ENCODE results near the gene ROR2.

GRCh38 chr9:91716239-91716638 lies 233.8 kb downstream of the ROR2 start:
- TF ChIP-seq, protein P1, sequence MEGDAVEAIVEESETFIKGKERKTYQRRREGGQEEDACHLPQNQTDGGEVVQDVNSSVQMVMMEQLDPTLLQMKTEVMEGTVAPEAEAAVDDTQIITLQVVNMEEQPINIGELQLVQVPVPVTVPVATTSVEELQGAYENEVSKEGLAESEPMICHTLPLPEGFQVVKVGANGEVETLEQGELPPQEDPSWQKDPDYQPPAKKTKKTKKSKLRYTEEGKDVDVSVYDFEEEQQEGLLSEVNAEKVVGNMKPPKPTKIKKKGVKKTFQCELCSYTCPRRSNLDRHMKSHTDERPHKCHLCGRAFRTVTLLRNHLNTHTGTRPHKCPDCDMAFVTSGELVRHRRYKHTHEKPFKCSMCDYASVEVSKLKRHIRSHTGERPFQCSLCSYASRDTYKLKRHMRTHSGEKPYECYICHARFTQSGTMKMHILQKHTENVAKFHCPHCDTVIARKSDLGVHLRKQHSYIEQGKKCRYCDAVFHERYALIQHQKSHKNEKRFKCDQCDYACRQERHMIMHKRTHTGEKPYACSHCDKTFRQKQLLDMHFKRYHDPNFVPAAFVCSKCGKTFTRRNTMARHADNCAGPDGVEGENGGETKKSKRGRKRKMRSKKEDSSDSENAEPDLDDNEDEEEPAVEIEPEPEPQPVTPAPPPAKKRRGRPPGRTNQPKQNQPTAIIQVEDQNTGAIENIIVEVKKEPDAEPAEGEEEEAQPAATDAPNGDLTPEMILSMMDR (IDR thresholded peaks at IDR 0.05): no peak
- no peak for TF ChIP-seq POLR2A (IDR thresholded peaks at IDR 0.05)
